HG03108 (cell line): ENCODE measurements around the gene PRKAA1.
"Not testable (repeated sequence)": the region's sequence is repeated elsewhere in the genome, so short reads cannot be mapped to it uniquely, and the experiment has no call there.

Source experiments
- ATAC-seq: cut with Tn5 transposase; IDR thresholded peaks from one replicate; pipeline ENCODE4 v1.9.1; 2021; ENCODE audit warnings: moderate library complexity; ENCODE audit not compliant: unreplicated experiment

PRKAA1 gene

DNA sequence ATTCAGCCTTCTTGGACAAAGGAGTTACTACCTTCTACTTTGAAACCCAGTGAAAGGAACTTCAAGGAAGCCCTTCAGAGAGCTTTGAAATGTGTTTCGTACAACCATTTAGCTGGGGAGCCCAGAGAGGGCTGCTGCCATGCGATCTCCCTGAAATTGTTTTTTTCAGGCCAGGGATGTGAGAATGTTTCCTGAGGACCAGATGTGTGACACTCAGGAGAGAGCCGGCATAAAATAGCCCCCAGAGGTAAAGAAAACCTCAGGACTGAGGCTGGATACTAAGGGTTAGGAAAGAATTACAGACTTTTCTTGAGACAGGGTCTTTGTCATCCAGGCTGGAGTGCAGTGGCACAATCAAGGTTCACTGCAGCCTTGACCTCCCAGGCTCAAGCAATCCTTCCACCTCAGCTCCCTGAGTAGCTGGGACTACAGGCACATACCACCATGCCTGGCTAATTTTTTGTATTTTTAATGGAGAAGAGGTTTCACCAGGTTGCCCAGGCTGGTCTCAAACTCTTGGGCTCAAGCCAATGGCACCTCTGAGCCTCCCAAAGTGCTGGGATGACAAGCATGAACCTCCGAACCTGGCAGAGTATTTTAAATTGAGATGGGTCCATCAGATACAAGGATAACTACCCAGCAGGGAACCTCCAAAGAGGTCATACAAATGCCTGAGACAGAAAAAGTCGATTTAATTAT is 28.5 kb upstream of the PRKAA1 start:
- no peak for ATAC-seq

DNA sequence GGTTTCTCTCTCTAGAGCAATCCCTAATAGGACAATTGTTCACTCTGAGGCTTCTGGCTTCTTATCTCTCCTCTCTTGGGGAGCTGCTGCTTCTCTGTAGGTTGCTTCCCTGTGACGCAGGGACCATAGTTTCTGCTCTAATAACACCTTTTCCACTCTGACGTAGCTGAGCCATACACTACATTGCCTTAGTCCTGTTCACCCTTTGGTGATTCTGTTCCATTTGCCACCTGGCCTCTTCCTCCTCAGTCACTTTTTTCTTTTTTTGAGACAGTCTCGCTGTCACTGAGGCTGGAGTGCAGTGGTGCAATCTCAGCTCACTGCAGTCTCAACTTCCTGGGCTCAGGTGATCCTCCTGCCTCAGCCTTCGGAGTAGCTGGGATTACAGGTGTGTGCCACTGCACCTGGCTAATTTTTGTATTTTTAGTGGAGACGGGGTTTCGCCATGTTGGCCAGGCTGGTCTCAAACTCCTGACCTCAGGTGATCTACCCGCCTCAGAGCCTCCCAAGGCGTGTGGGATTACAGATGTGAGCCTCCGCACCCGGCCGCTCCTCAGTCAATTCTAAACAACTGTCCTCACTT is 27.4 kb upstream of the PRKAA1 start:
- not testable (repeated sequence) for ATAC-seq

DNA sequence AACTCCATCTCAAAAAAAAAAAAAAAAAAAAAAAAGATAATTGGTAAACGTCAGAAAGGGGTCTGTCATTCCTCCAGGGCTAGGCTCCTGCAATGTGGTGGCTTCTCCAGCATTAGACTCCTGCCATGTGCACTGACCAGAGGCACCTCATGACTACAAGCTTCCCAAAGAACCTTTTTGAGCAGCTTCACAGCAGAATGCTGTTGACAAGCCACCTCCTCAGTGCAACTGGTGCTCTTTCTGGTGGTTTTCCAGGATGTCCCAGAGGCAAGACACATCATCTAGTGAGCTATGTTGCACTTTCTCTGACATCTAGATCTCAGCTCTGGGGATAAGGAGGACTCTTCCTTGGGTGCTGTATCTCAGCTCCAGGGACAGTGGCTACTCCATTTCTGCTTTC is 25.3 kb upstream of the PRKAA1 start:
- no peak for ATAC-seq

DNA sequence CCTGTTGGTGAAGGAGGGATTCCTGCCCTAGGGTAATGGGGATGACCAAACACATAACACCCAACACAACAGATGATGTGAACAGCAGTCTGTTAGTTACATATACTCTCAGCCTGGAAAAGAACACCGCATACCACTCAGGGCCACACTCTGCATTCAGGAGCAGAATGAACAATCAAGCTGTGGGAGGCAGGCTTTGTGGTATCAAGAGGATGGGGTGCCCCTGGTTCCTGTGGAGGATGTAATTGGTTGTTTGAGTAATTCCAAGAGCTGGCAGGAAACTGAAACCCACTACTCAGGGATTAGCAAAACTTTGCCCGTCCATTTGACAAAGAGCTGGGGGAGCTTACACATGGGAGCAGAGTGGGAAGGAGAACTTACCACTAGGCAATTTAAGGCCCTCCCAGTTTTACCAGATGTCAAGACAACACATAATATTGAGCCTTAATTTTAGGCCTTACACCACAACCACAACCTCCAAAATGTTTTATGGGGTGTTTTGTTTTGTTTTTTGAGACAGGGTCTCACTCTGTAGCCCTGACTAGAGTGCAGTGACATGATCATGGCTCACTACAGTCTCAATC is 15.6 kb upstream of the PRKAA1 start:
- ATAC-seq = no peak

DNA sequence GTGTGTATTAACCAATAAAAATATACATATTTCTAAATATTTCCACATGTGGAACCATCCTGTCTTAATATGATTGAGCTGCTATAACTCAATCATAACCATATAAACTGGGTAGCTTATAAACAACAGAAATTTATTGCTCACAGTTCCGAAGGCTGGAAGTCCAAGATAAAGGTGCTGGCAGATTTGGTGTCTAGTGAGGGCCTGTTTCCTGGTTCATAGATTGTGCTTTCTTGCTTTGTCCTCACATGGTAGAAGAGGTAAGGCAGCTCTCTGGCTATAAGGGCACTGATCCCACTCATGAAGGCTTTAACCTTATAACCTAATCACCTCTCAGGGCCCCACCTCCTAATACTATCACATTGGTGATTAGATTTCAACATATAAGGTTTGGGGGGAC is 14.0 kb upstream of the PRKAA1 start:
- ATAC-seq = no peak

DNA sequence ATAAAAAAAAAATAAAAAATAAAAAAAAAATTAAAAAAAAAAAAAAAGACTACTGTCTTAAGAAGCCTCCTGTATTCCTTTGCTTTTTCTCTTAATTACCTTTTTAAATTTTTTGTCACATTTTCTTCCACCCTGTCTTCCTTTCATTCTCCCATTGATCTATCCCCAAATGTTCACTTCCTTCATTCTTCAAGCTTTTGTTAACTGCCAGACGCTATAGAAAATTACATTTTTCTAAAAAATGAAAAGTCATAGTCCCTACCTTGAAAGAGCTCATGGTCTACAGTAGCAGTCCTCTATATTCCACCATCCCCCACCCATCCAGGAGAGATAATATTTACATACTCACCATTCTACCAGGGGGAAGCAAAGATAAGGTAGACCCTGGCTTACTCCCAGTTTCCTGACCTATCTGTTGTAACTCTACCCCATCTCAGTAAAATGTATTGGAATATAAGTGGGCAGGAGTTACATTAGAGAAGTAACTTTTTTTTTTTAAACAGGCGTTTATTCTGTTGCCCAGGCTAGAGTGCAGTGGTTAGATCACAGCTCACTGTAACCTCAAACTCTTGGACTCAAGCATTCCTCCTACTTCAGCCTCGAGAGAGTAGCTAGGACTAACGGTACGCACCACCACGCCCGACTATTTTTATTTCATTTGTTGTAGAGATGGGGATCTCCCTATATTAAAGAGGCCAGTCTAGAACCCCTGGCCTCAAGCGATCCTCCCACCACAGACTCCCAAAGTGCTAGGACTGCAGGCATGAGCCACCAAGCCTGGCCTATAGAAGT is 3.8 kb upstream of the PRKAA1 start:
- no peak for ATAC-seq

DNA sequence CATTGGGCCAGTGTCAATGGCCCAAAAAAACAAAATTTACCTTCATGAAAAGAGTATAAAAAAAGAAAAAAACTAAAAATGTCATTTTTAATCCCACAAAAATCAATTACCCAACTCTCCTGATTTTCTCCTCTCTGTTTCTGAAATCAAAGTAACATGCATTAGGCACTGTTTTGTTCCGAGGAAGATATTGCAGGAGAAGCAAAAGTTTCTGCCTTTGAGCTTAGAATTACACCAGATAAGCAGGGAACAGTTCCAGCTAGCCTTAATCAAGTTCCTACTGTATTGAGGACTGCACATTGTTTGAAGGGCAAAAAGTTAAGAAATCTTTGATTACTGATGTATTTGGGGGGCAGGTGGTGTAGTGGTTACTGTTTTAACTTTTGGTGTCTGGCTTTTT is 1.1 kb upstream of the PRKAA1 start:
- ATAC-seq = no peak

DNA sequence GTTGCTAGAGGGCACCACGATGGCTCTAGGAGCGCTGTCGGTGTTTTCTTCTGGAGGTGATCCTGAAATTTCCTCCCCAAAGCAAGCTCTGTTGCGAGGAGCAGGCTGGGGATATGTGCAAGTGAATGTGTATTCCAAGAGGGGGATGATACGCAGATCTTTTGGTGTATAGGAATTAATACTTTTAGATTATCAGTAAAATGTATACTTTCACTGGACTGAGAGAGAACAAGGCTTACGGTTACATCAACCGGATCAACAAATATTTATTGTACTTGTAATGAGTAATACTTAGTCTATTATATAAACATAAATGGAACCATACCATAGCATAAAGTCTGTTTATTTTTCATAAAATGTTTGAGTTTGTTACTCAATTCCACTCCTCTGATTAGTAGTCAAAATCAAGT is 632 bp upstream of the PRKAA1 start:
- no peak for ATAC-seq

DNA sequence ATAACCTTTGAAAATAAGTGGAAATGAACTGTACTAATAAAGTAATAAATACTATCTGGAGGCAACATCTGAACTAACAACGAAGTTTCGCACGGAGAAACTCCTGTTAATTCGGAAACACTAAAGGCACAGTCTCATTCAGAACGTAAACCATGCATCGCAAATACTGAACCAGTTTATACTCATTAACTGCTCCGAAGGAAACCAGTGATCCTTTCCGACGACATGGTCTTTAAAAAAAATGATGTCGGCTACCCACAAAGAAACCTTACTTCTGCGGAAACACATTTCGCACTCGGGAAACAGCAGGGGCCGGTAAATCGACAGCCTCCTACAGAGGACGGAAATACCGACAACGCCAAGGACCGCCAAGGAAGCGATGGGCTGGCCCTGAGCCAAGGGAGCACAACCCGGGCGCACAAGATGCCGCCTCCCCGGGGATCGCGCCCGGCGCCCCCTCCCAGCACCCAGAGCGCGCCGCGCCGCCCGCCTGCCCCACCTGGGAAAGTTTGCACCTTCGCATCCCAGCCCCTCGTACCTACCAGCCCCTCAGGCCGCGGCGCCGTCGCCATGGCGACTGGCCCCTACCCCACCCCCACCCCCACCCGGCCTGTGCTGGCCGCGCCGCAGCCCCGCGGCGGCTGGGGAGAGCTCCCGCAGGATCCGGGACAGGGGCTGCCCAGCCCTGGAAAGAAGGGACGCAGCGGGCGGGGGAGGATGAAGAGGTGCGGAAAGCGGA is 732 bp downstream of the PRKAA1 start:
- ATAC-seq = peak; percentile 35

DNA sequence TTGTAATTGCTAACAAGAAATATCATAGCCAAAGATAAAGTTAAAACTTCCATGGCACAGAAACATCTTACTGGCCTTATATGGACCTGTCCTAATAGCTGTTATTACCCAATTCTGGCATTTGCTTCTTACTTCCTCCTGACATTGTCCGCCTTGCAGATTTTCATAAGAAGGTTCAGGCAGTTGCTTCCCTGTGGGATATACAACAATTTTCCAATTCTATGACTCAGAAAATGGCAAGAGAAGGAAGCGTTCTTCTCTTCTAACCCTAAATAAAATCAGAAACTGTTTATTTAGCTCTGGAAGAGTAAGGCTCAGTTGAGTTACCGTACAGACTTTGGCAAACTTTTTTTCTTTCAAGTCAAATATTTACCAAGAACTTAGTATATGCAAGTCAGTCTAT is 1.7 kb downstream of the PRKAA1 start:
- ATAC-seq = no peak

DNA sequence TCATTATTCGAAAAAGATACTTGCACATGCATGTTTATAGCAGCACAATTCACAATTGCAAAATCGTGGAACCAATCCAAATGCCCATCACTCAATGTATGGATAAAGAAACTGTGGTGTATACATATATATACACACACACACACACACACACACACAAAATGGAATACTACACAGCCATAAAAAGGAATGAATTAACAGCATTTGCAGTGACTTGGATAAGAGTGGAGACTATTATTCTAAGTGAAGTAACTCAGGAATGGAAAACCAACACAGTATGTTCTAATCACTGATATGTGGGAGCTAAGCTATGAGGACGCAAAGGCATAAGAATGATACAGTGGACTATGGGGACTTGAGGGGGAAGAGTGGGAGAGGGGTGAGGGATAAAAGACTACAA is 3.3 kb downstream of the PRKAA1 start:
- ATAC-seq = not testable (repeated sequence)

DNA sequence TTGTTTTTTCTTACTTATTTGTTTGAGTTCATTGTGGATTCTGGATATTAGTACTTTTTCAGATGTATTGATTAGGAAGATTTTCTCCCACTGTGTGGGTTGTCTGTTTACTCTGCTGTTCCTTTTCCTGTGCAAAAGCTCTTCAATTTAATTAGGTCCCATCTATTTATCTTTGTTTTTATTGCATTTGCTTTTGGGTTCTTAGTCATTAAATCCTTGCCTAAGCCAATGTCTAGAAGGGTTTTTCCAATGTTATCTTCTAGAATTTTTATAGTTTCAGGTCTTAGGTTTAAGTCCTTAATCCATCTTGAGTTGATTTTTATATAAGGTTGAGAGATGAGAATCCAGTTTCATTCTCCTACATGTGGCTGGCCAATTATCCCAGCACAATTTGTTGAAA is 3.8 kb downstream of the PRKAA1 start:
- not testable (repeated sequence) for ATAC-seq

DNA sequence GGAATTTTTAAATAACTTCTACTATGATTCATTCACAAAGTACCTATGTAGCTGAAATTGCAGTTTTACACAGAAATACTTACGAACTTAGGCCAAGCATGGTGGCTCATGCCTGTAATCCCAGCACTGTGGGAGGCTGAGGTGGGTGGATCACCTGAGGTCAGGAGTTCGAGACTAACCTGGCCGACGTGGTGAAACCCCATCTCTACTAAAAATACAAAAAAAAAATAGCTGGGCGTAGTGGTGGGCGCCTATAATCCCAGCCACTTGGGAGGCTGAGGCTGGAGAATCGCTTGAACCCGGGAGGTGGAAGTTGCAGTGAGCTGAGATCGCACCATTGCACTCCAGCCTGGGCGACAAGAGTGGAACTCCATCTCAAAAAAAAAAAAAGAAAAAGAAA is 5.5 kb downstream of the PRKAA1 start:
- ATAC-seq = not testable (repeated sequence)

DNA sequence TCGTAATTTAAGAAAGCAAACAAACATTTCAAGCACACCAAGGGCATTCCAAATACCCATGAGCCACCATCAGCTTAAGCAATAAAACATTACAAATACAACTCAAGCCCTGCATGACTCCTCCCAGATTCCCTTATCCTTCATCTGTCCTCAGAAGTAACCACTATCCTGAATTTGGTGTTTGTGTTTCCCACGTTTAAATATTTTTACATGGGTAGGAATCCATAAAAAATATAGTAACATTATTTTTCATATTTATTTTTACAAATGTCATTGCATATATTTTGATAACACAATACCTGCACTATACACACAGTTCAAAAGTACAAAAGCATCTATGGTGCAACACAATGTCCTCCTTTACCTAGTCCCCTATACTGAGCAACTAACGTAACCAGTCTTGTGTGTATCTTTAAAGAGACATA is 6.4 kb downstream of the PRKAA1 start:
- ATAC-seq = no peak

DNA sequence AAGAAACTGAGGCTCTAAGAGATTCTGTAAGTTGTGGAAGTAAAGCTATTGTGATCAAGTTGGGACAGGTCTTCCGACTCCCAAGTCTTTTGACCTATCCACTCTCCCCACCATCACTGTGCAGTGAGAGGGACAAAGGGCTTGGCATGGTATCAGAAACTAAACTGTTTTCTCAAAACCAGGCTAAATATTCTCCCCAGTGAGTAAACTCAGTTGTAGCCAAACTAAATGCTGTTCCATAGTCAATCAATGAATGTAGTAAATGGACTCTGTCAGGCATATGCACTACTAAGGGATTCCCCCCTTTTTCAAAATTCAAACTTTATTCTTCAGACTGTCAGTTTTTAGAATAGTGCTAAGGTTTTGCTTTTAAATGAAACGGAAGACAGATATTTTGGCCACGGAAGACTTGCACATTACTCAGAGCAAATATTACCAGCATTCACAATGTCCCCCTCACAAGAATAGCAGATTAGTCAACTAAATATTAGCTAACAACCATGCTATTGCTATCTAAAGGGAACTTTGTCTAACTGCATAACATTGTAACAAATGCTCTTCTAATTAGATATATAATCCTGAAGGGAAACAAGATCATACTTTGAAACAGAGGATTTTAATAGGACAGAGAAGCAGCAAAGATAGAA is 7.1 kb downstream of the PRKAA1 start:
- no peak for ATAC-seq

DNA sequence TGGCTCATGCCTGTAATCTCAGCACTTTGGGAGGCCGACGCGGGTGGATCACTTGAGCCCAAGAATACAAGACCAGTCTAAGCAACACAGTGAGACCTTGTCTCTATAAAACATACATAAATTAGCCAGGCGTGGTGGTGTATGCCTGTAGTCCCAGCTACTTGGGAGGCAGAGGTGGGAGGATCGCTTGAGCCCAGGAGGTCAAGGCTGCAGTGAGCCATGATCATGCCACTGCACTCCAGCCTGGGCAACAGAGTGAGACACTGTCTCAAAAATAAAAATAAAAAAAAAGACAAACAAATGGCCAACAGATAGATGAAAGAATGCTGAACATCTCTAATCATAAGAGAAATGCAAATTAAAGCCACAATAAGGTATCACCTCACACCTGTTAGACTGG is 9.2 kb downstream of the PRKAA1 start:
- ATAC-seq = not testable (repeated sequence)

DNA sequence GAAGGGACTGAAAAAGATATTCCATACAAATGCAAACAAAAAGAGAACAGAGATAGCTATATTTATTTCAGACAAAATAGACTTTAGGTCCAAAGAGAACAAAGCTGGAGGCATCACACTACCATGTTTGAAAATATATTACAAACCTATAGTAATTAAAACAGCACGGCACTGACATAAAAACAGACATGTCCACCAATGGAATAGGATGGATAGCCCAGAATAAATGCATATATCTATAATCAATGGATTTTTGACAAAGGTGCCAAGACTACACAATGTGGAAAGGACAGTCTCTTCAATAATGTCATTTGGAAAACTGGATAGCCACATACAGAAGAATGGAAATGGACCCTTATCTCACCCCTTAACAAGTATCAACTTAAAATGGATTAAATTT is 10.2 kb downstream of the PRKAA1 start:
- ATAC-seq = no peak

DNA sequence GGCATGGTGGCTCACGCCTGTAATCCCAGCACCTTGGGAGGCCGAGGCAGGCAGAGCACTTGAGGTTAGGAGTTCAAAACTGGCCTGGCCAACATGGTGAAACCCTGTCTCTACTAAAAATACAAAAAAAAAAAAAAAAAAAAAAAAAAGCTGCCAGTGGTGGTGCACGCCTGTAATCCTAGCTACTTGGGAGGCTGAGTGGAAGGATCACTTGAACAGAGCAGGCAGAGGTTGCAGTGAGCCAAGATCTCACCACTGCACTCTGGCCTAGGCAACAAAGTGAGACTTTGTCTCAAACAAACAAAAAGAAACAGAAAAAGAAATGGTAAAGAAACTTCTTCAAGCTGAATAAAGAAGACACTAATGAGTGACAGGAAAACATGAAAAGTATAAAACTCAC is 11.5 kb downstream of the PRKAA1 start:
- ATAC-seq = not testable (repeated sequence)

DNA sequence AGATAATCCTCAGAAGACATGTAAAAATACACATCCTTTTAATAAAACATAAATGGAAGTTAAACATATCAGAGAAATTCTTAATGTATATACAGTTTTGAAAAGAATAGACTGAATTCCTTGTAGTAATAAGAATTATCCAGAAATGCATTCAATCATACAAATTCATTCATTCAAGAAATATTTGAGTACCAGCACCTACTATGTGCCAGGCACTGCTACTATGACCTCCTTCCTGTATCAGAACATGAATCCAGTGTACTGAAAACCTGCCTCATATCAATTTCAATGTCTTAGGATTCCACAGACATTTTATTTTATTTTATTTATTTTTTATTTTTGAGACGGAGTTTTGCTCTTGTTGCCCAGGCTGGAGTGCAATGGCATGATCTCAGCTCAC is 13.3 kb downstream of the PRKAA1 start:
- no peak for ATAC-seq

DNA sequence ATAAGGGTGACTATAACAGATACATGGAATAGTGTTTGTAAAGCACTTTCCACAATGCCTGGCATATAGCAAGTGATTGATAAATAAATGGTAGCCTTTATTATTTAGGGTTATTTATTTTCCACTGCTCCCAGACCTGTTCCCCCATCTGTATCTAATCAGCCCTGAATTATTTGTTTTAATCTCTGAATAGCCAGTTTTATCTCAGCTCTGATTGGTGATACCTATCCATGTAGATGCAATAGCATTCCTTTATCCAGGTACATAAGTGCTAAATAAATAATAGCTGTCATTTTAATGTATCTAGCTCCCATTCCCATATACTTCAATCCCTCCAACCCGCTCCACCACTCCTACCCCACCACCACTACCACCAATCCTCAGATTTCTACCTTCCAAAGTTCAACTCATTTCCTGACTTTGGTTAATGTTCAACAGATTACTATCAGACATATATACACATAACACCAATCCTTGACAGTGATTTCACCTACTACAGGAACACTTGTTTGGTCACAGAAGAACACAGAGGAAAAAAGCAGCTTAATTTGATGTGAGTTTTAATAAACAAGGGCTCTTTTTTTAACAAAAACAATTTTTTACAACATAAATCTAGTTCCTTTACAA is 14.0 kb downstream of the PRKAA1 start:
- ATAC-seq = no peak
